Upper lobe of right lung (tissue), 1 donor: ENCODE results near the gene NUCKS1. TPM values are rescaled to one million over a fixed set of nuclear protein-coding genes. Genes with fewer than 3 reads are reported as not detected.

Experiments used
- ATAC-seq: fragments of 200-7000 bp; cut with Tn5 transposase; one replicate; pipeline ENCODE4 v1.9.1; 2020; ENCODE audit warnings: mild to moderate bottlenecking, moderate library complexity
- DNase-seq: peaks from one replicate; pipeline ENCODE4 v3.0.0-alpha.2; 2020
- H3K27ac ChIP-seq: fragments of 200-600 bp; one replicate; pipeline ENCODE4 v1.8.0; 2022
- H3K27me3 ChIP-seq: fragments of 200-600 bp; one replicate; pipeline ENCODE4 v1.8.0; 2022; ENCODE audit warnings: mild to moderate bottlenecking
- H3K36me3 ChIP-seq: fragments of 200-600 bp; one replicate; pipeline ENCODE4 v1.8.0; 2022
- H3K4me1 ChIP-seq: fragments of 200-600 bp; one replicate; pipeline ENCODE4 v1.8.0; 2022
- H3K4me3 ChIP-seq: fragments of 200-600 bp; one replicate; pipeline ENCODE4 v1.8.0; 2022; ENCODE audit warnings: mild to moderate bottlenecking
- H3K9me3 ChIP-seq: fragments of 200-600 bp; one replicate; pipeline ENCODE4 v1.8.0; 2022
- CTCF ChIP-seq: fragments of 200-600 bp; IDR thresholded peaks from one replicate; pipeline ENCODE4 v1.8.0; 2022; ENCODE audit warnings: antibody characterized with exemption
- intact Hi-C: fragments of 100-400 bp; cut with DNase I; formaldehyde crosslinking; loops from one replicate; pipeline ENCODE4 v1.11.0; 2022
- total RNA-seq: library from RNA; stranded (reverse); fragmentation: NEBNext Ultra II Directional; extraction: Animal tissue kit (Norgen Biotek cat#: 25700); gene quantifications from one replicate; pipeline ENCODE4 v1.2.1, GENCODE V29; 2021
- donor health status: DM: no; HTN: yes; CAD: no; lungs with severe emphysema.

NUCKS1 gene
- total RNA-seq, 1 donor from 2014 or later: 117 TPM

GRCh38 chr1:205706601-205707502 is 43.1 kb downstream of the NUCKS1 start:
- ATAC-seq (no peak), DNase-seq (no peak)
- H3K4me3 ChIP-seq: no peak overlapping the region
- no peaks in the 10 kb centered on the region for H3K36me3 ChIP-seq
- intact Hi-C loops: no loop called here
- peaks cover 14% of the 10 kb centered on the region for H3K4me1 ChIP-seq
- H3K27ac ChIP-seq: no peak overlapping the region
- no peaks in the 10 kb centered on the region for H3K9me3 ChIP-seq
- TF ChIP-seq CTCF: no peak
- H3K27me3 ChIP-seq: no peaks in the 10 kb centered on the region

- Histone ChIP-seq H3K9me3 (no peaks in the 10 kb centered on the region), H3K27me3 (no peaks in the 10 kb centered on the region), H3K4me1 (peaks cover 14% of the 10 kb centered on the region), H3K36me3 (no peaks in the 10 kb centered on the region), H3K4me3 (no peak overlapping the region), H3K27ac (no peak overlapping the region)
- intact Hi-C loops: no loop called here
- ATAC-seq (no peak), DNase-seq (no peak)
- TF ChIP-seq CTCF: no peak
These were observed 45.1 kb downstream of the NUCKS1 start for GRCh38 chr1:205704903-205705302.

GRCh38 chr1:205703072-205703471 is 46.9 kb downstream of the NUCKS1 start:
- DNase-seq (no peak), ATAC-seq (no peak)
- TF ChIP-seq CTCF: no peak
- no peaks in the 10 kb centered on the region for H3K27me3 ChIP-seq
- H3K4me1 ChIP-seq: peaks cover 14% of the 10 kb centered on the region
- H3K9me3 ChIP-seq: no peaks in the 10 kb centered on the region
- intact Hi-C loops: no loop called here
- H3K36me3 ChIP-seq: no peaks in the 10 kb centered on the region
- no peak overlapping the region for H3K27ac ChIP-seq
- no peak overlapping the region for H3K4me3 ChIP-seq

- ATAC-seq (no peak), DNase-seq (no peak)
- Histone ChIP-seq H3K27ac (no peak overlapping the region), H3K36me3 (no peaks in the 10 kb centered on the region), H3K9me3 (no peaks in the 10 kb centered on the region), H3K4me1 (peaks cover 7% of the 10 kb centered on the region), H3K27me3 (no peaks in the 10 kb centered on the region), H3K4me3 (no peak overlapping the region)
- intact Hi-C loops: no loop called here
- TF ChIP-seq CTCF: no peak
These were observed 48.1 kb downstream of the NUCKS1 start for GRCh38 chr1:205701891-205702290.

GRCh38 chr1:205701420-205701819 is 48.6 kb downstream of the NUCKS1 start:
- no peak overlapping the region for H3K4me3 ChIP-seq
- H3K36me3 ChIP-seq: no peaks in the 10 kb centered on the region
- ATAC-seq (no peak), DNase-seq (no peak)
- no peak overlapping the region for H3K27ac ChIP-seq
- no peak for TF ChIP-seq CTCF
- peaks cover 7% of the 10 kb centered on the region for H3K4me1 ChIP-seq
- H3K27me3 ChIP-seq: no peaks in the 10 kb centered on the region
- H3K9me3 ChIP-seq: no peaks in the 10 kb centered on the region
- intact Hi-C loops: no loop called here
